Left forelimb (tissue), 1 donor: ENCODE data around the gene TBC1D2.

ENCODE experiments used
- DNase-seq: peaks from one replicate; pipeline ENCODE4 v3.0.0-alpha.2; 2018; ENCODE audit warnings: low spot score

The TBC1D2 gene

DNA sequence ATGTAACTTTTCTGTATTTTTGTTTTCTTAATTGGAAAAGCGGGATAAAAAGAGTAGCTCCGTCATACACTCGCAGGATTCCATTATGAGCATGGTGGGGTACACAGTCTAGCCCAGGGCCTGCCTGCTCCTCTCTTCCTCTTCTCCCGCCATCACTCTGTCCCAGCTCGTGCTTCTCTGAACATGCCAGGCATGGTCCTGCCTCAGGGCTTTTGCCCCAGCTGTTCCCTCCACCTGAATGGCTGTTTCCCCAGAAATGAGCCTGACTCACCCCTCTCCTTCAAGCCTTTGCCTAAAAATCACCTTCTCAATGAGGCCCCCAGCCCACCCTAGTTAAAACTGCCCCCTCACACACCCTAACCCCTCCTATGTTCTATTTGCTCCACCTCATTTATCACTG is 67.5 kb downstream of the TBC1D2 start:
- DNase-seq: no peak

DNA sequence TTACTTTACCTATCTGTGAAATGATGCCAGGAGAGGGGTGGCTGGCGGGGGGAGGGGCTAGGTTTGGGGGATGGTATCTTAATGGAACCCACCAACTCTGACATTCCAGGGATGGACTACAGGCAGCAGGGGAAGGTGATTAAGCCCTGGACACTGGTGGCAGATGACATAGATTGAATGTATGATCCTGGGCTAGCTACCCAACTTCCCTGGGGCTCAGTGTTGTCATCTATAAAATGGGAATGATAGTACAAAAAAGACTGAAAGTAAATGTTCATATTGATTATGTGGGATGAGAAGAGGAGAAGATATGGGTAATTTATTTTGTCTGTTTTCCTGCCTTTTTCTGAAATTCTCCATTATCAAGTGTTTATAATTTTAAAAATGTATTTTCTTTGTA is 69.2 kb downstream of the TBC1D2 start:
- no peak for DNase-seq

DNA sequence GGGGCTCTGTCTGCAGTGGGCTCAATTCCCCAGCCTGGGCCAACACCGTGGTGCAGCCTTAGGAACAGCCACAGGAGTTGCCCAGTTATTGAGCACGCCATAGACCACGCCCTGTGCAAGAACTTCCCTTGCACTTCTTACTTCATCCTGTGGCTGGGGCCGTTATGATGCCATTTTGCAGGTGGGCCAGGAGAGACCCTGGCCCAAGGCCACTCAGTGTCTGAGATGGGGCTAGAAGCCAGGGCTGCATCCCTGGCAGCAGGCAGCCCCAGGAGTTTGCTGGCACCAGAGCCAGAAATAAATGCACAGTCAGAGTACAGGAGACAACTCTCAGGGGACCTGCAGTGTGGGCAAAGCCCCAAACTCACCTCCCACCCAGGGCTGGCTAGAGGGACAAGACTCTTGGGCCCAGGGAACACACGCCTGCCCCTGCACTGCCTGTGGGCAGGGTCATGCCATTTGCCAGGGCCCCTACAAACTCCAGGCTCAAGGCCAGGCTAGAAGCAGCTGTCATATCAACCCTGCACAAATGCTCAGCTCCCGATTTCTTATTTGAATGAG is 69.8 kb downstream of the TBC1D2 start:
- no peak for DNase-seq

DNA sequence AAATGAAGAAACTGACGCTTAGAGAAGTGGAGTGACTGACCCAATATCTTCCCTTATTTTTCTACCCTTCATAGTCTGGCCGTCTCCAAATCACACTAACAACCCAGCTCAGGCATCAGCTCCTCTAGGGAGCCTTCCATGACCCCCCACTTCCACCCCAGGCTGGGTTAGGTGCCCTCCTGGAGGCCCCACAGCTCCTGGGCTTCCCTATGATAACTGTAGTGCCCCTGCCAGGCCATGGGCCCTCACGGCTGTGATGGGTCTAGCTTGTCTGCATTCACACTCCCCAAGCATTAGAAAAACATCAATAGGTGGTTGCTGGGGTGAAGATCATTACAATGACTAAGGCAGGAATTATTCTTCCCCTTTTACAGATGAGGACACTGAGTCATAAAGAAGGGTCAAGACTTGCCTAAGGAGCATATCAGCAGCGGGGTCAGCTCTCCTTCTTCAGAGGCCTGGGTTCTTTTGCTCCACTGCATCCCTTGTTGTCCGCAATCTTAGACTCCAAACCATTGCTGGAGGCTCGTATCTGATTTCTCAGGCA is 70.4 kb downstream of the TBC1D2 start:
- no peak for DNase-seq

DNA sequence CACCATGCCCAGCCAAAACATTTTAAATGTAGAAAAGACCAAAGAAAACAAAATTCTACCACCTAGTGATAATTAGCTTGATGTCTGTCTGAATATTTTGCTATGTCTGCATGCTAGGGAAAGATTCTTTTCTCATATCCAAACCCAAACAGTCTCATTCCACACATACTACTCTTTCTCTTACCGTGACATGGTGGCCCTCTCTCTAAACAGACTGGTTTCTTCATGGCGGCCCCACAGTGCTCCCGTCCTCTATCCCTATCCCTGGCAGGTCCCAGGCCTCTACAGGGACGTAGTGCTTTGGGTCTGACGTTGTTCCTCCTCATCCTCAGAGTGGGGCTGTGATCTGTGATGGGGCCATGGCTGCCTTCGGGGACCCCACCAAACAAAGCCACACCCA is 71.1 kb downstream of the TBC1D2 start:
- DNase-seq: no peak

DNA sequence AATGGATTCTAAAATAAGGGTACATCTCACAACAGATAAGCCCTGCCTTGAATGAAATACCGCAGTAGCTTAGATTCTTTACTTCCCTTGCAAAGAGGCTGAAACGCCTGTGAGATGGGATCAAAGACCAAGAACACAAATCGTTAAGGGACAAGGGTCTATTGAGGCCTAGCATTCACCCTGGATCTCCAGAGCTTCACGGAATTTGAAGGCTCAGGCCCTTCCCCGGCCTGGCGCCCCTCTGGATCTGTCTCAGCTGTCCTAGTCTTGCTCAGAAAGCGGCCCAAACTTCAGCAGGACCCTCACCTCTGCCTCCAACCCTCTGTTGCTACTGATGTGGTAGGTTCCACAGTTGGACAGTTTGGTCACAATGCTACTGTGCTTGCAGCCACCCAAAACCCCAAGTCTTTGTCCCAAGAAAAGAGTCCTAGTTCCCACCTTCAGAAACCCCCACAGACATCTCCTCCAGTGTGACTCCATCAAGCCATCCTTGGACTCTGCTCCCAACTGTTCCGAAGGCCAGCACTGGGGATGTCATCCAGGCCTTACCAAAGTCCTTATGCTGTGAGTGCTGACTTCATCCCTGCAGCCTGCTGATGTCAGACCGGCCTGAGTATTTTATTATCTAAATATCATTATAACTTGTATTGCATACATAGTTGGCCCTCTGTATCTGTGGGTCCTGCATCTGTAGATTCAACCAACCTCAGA is 72.4 kb downstream of the TBC1D2 start:
- no peak for DNase-seq

DNA sequence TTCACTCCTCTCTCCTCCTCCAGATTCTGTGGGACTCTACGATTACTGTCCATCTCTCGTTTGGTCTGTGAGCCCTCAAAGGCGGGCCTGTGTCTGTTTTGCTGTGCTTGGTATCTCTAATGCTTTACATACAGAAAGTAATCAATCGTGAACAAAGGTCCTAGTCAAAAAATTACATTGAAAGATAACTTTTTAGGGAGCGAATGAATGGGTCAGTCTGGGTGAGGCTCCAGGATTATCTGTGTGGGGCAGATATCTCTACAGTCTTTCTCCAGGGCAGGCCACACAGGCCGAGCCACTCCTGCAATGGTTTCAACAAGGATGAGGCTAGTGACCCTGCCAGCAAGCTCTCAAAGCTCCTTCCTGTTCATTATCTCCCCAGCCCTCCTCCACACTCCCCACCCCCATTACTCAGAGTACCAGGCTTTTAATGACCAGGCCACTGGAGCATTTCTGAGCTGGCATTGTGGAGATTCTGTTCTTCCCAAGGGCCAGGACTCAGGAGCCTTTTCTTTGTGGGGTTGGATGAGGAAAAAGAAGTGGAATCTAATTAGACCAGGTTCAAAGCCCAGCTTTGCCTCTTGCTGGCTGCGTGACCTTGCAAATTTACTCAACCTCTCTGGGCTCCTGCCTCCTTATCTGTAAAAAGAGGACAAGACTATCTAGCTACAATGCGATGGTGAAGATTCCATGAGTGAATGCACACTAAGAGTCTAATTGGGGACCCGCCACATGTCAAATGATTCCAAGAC is 73.2 kb downstream of the TBC1D2 start:
- no peak for DNase-seq

DNA sequence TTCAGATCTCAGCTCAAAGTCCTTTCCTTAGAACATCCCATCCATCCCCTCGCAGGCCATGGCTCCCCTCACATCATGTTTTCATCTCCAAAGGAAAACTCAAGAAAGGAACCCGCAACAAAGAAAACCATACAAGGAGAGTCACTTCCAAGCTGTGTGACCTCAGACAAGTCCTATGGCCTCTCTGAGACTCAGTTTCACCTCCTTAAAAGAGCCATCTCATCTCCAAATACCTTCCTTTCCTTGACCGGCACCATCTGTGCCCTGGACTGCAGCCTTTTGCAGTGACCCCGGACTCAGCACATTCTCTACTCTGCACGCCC is 73.7 kb downstream of the TBC1D2 start:
- no peak for DNase-seq

DNA sequence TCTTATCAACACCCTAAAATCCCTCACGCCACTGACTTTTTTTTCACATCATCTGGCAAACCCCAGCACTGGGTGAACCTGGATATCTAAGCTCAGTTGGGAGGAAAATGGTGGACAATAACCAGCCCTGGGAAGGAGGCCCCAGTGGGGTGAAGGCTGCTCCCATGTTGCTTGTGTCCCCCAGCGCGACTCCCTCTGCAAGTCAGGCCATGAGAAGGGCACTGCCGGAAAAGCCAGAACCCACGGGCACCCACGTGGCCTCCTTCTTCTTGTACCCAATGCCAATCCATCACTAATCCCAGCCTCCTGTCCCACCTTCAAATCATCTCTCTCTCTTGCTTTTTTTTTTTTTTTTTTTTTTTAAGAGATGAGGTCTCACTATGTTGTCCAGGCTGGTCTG is 74.5 kb downstream of the TBC1D2 start:
- DNase-seq: no peak

DNA sequence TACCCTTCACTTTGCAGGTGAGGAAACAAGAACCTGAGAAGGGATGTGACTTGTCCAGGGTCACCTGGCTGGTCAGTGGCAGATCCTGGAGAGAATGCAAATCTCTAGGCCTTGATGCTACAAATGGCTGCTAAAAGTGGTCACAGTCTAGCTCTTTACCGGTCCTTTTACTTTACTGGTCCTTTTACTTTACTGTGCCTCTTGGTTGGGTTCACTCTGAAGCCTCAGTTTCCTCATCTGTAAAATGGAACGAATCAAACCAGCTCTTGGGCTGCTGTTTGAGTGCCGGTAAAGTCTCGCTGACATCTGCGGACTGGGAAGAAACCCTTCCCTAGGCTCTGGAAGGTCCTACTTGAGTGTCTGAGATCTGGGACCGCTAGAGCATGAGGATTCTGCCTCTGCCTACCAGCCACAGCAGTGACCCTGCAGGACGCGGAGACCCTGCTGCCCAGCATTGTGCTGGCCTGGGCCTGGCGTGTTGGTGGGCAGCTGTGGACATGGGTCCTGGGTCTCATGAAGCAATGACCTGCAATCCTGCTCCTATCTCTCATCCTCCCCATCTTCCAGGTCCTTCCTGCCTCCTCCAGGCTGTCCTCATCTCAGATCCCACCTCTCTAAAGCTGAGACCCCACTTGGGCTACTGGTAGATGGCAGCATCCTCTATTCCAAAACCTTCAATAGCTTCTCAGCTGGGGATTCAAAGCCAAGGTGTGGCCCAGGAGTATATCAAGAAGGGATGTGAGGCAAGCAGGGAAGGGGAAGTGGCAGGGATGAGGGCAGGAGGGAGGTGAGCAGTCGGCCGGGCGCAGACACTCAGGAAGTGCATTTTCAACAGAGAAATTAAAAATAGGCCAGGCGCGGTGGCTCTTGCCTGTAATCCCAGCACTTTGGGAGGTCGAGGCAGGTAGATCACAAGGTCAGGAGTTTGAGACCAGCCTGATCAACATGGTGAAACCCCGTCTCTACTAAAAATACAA is 76.3 kb downstream of the TBC1D2 start:
- no peak for DNase-seq

DNA sequence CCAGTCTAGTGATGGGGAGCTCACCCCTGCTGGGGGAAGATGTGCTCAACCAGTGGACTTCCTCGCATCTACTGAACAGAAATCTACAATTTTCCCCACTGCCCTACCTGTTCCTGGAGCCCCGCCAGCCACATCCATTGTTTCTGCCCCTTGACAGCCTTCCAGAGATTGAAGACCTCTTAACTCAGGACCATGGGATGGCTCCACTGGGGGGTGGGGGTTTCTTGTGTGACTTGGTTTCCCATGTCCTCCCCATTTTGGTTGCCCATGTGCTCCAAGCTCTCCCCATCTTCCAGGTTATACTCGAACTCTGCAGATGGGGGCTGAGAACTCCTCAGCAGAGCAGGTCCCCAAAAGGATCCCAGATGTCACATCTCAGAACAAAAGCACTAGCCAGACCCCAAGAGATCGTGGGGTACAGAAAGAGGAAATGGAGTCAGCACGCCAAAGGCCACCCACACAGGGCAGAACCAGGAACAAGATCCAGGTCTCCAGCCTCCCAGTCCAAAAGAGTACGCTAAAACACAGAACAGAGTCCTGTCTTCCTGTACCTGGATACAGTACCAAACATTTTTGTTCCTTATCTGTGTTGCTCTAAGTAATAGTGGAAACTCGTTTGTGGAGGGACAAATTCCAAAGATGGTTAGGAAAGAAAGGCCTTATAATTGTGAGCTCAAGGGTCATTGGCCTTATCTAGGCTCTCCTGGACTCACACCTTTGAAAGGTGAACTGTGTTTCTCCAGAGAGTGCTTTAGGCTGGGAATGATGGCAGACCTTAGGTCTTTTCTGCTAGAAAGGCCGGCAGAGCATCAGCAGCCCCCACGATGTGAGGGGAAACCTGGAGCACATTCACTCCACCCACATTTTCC is 78.8 kb downstream of the TBC1D2 start:
- no peak for DNase-seq

DNA sequence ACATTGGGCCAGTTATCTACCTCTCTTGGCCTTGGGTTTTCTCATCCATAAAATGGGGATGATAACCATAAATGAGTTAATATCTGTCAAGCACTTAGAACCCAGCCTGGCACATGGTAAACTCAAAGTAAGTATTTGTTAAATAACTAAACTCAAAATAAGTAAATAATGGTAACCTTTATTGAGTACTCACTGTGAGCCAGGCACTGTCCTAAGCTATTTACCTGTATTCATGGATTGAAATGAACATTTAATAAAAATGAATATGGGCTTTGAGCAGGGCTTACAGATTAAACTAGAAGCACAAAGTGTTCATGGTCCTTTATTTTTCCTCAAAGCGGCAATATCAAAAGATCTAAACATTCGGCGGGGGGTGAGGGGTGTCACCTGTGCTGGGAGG is 79.7 kb downstream of the TBC1D2 start:
- no peak for DNase-seq

DNA sequence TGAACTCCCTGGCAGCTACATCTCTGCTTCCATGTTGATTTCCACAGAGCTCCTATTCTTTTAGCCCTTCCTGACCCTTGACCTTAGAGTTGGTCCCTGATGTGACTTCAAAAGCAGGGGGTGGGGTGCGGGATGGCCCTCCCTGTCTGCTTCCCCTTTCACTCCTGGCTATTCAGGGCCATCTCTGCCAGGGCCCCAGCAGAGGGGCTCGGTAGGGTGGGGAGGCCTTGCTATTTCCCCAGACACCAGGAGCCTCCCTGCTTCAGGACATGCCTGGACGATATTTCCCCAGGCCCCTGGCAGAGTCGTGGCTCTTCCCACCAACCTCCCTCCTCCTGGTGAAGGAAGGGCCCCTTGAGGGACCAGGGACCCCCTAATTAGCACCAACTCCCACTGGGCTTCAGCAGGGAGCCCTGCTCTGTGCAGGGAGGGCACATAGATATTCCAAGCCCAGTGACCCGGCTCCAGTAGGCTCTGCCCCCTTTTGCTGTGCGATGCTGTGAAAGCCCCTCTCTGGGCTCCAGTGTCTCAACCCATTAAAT is 80.3 kb downstream of the TBC1D2 start:
- peak; percentile 55 for DNase-seq

DNA sequence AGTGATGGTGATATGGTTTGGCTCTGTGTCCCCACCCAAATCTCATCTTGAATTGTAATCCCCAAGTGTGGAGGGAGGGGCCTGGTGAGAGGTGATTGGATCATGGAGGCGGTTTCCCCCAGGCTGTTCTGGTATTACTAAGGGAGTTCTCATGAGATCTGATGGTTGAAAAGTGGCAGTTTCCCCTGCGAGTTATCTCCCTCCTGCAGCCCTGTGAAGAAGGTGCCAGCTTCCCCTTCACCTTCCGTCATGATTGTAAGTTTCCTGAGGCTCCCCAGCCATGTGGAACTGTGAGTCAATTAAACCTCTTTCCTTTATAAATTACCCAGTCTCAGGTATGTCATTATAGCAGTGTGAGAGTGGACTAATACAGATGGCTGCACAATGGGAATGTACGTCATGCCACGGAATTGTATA is 80.9 kb downstream of the TBC1D2 start:
- DNase-seq: peak; percentile 26

DNA sequence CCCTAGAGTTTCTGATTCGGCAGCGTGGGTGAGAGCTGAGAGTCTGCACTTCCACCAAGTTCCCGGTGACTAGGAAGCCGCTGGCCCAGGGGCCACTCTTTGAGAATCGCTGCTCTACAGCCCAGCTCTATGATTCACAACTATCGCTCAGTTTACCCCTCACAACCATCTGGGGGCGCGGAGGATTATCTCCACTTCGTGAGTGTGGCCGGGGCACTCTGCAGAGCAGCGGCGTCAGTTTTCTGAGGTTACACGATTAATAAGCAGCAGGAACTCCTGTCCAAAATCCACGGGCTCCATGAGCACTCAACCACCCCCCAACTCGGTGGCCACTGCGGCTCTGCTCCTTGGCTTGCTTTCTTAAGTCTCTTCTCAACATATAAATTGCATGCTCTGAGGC is 82.3 kb downstream of the TBC1D2 start:
- DNase-seq: no peak

DNA sequence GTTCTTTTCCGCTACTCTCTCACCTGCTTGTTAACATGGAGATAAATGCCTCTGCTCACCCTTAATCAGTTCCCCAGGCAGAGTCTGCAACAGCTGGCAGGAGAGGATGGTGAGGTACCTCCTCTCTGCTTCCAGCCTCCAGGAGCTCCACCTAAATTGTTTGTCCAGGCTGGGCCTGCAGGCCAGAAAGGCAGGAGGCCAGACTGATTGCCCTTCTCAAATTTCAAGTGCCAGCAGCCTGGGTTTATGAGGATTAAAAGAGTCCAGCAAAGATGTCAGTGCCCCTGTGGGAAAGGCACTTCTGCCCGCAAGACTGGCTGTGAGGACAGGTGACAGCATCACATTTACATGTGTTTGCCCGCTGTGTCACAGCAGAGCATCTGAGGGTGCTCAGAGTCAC is 82.8 kb downstream of the TBC1D2 start:
- DNase-seq: no peak

DNA sequence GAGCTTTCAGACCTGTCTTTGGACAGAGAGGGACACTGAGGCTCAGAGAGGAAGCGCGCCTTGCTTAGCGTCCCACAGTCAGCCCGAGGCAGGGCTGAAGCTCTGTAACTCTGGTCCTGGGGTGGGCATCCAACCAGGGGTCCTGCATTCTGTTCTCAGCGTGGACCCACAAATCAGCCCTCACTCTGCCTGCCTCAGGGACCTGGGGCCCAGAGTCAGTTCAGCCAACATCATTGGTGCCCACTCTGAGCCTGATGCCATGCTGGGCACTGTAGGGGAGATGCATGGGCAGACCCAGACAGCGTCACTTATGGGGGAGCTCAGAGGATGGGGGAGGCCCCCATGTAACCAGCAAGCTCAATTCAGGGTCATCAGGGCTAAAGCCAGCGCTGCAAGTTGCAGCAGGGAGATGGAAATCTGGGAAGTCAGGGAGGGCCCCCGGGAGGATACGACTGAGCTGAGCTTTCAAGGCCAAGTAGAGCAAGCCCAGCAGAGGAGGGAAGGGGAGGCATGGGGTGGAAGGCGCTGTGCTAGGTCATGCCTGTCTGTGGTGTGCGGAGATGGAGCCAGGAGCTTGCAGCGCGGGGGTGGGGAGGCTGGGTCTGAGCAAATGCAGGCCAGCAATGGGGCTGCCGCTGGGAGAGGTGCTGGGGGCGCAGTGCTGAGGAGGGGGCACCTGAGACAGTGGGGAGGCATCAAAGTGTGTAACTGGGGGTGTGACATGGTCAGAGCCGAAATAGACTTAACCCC is 84.1 kb downstream of the TBC1D2 start:
- DNase-seq: no peak

DNA sequence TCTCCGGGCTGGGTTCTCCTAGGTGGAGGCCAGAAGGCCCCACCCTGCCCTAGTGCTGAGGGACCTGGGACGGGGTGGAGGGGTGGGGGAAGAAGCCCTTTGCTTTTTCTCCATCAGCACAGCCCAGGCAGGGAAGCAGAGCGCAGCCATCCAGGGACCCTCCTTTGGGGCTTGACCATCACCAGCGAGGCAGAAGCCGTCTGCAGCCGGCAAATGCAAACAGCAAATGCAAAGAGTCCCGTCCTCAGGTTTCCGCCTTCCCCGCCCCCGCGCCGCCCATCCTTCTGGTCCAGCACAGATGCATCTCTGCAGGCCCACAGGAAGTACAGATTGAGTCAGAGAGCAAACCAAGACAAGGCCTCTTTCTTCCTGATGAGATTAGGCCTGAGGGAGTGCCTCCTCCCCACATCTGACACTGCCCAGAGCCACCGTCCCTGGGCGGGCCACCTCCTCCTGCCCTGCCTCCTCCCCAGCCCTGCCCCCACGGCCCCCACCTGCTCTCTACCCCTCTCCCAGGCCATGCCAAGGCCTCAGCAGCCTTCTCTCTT is 86.4 kb downstream of the TBC1D2 start:
- DNase-seq: no peak

DNA sequence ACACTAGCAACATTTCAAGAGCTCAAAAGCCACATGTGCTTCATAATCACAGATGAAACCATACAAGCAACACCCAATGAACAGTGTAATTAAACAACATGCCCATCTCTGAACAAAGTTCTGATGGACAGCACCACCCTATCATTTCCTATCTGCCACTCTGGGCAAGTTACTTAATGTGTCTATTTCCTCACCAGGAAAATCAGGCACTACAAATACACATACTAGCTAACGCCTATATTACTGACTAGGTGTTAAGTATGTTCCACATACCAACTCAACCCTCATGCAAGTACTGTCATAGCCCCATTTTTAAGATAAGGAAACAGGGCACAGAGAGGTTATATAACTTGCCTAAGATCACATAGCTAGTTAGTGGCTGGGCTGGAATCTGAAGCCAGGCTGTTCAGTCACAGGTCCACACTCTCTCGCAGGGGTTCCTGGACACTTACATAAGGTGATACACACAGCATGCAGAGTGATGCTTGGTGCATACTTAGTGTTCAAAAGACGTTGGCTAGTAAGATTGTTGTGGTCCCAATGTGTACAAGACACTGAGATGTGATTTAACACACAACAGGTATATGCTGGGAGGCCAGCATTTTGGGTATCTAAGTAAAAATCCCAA is 87.2 kb downstream of the TBC1D2 start:
- DNase-seq: no peak
